Measurements from ENCODE around the gene NREP. TPM values are rescaled to one million over a fixed set of nuclear protein-coding genes. Genes with fewer than 3 reads are reported as not detected.
A peak's percentile ranks its signal among the peaks of the same experiment; 100 is the strongest.

The NREP gene
- total RNA-seq, 1 donor from 2014 or later: 62.6 TPM

- DNase-seq (ENCODE audit: low read depth, low spot score): no peak
Observed at GRCh38 chr5:111697881-111698757, 58.9 kb downstream of the NREP start.

GRCh38 chr5:111697215-111697614 lies 59.8 kb downstream of the NREP start:
- no peak for DNase-seq (ENCODE audit: low read depth, low spot score)

DNA sequence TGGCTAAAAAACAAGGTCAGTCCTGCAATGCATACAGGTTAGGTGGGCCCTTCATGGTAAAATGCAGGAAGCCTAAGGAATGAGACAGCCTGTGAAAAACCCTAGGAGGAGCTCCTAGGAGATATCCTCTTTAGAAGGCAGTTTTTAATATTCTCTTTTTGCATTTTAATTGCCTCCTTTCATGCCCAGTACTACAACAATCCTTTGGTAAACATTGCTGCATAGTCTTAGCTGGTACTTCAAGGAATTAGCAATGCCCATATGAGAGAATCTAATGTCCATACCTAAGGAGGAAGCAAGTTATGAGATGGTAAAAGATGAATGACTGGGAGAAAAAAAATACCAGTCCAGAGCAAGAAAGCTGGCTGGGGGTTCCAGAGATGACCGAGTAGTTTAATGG lies 61.0 kb downstream of the NREP start:
- no peak for DNase-seq (ENCODE audit: low read depth, low spot score)

- DNase-seq (ENCODE audit: low read depth, low spot score): no peak
Observed at GRCh38 chr5:111694133-111694532, 62.9 kb downstream of the NREP start.

GRCh38 chr5:111691914-111692313 lies 65.1 kb downstream of the NREP start:
- DNase-seq (ENCODE audit: low read depth, low spot score): no peak

DNA sequence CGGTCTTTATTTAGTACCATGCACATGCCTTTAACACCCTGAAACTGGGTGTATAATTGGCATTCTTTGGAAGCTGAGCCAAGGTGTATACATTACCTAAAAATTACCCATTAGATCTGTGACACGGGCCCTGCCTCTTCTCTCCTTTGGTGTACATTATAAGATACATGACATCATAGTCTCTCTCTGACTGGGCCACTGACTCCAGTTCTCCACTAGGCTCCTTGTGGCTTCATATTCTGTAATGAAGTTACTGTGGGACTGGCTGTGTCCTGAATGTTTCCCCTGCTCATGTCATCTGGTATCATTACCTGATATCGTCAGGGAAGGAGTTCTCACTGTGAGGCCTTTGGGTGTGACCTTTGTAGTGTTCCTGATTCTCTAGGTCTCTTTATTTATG lies 65.5 kb downstream of the NREP start:
- no peak for DNase-seq (ENCODE audit: low read depth, low spot score)

DNA sequence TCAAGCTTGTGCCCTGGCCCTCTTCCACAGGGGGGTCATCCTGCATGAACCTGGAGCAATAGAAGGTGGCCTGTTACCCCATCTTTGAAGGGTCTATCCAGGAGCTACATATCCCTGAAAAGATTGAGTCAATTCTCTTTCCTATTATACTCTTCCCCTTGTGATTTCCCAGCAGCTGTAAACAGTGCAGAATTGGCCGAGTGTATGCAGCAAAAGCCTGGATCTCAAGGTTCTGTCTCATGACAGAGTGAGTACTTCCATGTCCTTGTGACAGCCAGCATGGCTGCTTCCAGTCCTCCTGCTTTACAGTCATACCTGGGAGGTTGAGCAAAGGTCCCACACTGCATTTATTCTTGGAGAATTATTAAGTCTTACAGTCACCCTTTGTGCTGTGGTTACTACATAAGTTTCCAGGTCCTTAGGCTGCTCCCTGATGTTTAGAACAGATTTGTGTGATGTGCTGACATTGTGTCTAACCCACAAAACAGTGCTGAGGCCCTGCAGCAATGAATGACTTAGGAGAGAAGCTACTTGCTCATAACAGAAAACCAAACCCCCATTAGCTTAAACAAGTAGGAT lies 67.5 kb downstream of the NREP start:
- DNase-seq (ENCODE audit: low read depth, low spot score): no peak

GRCh38 chr5:111685969-111686368 lies 71.0 kb downstream of the NREP start:
- no peak for DNase-seq (ENCODE audit: low read depth, low spot score)

DNA sequence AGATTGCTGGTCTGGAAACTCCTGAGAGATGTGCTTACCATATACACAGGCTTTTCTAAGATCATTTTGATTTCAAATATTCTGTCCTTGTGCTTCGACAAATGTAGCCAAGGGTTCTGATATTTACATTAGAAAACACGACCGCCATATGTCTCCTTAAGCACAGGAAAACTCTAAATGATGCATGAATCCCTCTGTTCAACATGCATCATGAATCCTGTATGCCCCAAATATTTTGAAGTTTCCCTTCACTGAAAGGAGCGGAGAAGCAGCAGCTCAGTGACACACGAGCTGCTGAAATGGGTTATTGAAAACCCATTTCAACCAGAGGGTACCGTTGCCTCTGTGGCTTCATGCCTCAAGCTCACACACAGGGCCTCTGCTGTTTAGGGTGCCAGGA lies 74.4 kb downstream of the NREP start:
- DNase-seq (ENCODE audit: low read depth, low spot score): no peak

GRCh38 chr5:111682121-111682520 lies 74.9 kb downstream of the NREP start:
- no peak for DNase-seq (ENCODE audit: low read depth, low spot score)

DNA sequence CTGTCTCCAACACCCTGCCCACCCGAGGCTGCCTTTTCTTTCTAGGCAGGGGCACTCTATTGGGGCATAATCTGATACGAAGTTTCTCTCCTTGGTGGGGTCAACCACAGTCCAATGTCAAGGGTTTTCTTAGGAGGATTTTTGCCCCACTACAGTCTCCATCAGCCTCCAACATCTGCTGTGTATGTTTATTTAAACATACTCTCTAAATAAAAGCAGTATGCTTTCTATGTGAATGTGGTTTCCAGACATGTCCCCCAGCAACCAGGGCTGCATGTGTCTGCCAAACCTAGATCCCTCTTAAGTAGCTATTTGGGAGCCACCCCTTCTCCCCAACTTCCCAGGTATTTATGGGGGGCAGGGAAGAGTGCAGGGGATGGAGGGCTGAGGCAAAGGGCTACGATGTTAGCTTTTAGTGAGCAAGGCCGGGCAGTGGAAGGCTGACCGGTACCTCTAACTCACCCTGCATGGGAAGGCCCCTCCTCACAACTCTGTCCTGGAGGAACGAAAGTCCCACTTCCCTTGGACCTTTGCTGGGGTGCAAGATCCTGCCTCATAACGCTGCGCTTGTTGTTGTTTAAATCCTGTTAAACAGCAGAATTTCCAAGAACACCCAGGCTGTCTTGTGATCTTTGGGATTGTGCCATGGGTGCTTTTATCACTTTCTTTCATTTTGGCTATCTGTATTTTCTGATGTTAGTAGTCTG lies 75.4 kb downstream of the NREP start:
- DNase-seq (ENCODE audit: low read depth, low spot score): no peak

GRCh38 chr5:111680737-111681413 lies 76.1 kb downstream of the NREP start:
- DNase-seq (ENCODE audit: low read depth, low spot score): peak; percentile 99

DNA sequence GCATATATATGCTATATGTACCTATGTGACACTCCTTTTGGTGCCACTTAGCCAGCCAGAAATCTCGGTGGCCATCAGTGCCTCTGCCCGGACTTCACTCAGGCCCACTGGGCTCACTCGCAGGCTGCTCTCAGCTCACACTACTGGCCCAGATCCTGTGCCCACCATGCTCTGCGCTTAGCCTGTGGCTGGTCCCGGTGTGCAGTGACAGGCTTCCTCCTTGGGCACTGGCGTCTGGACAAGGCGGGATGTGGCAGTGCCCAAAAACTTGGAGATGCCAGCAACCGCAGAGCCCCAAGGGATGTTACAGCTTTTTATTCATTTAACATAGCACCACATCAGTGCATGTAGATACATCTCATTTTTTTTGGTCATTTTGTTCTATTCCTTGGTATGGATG lies 77.4 kb downstream of the NREP start:
- no peak for DNase-seq (ENCODE audit: low read depth, low spot score)

Other genes starting within 250 kb of the NREP start
- gene STARD4, start 244.7 kb downstream of the NREP start, total RNA-seq: 79.3 and 113 TPM in 2 replicates